GM19455 (cell line): ENCODE results near the gene ZNF23.
"Not testable (repeated sequence)": the region's sequence is repeated elsewhere in the genome, so short reads cannot be mapped to it uniquely, and the experiment has no call there.

Source experiments
- ATAC-seq: cut with Tn5 transposase; IDR thresholded peaks from one replicate; pipeline ENCODE4 v1.9.1; 2021; ENCODE audit not compliant: unreplicated experiment

The ZNF23 gene

DNA sequence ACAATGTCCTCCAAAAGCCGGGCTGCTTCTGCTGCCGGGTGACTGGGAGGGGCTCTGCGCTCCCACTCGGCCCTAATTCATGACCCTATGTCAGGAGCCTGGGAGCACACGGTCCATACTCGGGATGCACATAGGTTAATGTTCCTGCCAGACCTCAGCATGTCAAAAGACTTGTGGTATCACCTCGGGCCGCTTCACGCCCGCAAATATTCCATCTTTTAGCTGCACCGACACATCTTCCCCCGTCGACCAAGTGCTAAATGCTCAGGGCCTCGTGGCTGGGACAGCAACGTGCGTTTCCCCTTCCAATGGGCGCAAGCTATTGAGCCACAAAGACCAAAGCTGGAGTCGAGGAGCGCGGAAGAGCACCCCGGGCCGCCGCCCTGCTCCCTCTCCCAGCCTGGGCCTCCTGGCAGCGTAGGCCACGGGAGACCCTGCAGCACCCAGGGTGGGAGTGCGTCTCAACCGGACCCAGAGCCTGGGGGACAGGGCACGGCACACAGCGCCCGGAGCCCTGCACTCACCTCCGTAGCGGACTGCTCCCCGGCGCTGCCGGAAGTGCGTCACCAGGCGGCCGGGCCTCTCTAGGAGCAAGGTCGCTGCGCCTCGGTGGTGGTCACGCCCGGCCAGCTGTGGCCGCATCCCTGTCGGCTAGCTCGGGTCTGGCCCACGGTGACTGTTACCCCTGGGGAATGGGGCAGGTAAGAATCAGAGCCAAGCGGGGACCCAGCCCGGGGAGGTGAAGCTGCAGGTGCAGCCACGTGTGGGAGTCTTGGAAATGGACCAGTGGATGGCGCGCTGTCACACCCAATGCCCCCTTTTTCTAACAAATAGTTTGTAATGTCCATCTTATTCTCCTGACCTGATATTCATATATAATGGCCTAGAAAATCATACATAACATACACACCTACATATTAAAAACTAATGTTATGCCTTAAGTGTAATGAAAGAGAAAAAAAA lies at the start of gene ZNF23:
Gene ZNF23, minus strand, starts transcription at position 562 of the 963 bp plus-strand sequence. CDS start 5,451 bp downstream, outside the sequence.
- ATAC-seq, result peak; percentile 96

DNA sequence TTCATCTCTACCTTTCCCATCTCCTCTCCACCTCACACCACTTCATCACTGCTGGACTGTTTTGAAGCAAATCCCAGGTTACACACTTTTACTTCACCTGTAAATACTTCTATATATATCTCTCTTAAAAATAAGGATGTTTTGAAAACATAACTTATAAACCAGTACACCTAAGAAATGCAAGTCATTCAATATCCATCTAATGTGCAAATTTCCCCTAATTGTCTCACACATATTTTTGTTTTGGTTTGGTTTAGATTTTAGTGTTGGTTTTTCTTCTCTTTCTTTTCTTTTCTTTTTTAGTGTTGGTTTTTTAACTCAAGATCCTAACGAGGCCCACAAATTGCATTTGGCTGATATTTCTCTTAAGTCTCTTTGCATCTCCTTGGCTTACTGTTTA lies 45.0 kb upstream of the ZNF23 start:
- no peak for ATAC-seq

- ATAC-seq, result no peak
These were observed 42.9 kb upstream of the ZNF23 start for GRCh38 chr16:71504901-71505300.

DNA sequence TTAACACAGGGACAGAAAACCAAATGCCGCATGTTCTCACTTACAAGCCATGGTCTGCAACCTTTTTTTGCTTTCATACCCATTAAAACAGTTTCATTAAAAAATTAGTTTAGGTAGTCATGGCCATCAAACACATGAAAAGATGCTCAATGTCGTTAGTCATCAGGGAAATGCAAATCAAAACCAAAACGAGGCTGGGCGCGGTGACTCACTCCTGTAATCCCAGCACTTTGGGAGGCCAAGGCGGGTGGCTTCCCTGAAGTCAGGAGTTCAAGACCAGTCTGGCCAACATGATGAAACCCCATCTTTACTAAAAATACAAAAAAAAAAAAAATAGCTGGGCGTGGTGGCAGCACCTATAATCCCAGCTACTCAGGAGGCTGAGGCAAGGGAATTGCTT lies 42.0 kb upstream of the ZNF23 start:
- ATAC-seq, result not testable (repeated sequence)

DNA sequence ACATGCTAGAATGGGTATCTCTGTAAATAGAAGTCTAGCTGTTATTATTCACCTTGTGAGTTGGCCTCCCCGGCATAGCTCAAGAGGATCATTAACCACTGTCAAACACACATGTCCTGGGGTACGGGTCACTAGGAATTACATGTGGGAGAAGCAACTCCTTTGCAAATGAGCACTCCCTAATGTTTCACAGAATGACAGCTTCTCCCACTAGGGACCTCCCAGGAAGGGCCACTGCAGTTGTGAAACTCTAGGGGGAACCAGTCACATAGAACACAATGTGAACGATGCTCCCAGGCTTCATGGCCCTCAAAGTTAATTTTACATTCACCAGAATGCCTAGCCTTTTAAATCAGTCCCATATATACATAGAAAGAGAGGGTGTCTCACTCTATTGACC lies 39.5 kb upstream of the ZNF23 start:
- ATAC-seq, result no peak

DNA sequence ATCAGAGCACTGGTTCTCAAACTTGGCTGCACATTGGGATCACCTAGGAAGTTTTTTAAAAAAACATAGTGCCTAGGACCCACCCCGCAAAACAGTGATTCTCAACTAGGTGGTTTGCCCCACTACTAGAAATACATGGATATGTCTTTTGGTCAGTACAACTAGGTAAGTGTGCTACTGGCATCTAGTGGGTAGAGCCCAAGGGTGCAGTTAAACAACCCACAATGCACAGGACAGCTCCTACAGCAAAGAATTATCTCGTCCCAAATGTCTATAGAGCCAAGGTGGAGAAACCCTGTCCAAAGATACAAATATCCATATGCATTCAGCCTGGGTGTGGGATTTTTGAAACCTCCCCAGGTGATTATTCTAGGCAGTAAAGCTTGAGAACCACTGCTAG lies 38.9 kb upstream of the ZNF23 start:
- no peak for ATAC-seq

- no peak for ATAC-seq
These were observed 37.8 kb upstream of the ZNF23 start for GRCh38 chr16:71499775-71500364.

DNA sequence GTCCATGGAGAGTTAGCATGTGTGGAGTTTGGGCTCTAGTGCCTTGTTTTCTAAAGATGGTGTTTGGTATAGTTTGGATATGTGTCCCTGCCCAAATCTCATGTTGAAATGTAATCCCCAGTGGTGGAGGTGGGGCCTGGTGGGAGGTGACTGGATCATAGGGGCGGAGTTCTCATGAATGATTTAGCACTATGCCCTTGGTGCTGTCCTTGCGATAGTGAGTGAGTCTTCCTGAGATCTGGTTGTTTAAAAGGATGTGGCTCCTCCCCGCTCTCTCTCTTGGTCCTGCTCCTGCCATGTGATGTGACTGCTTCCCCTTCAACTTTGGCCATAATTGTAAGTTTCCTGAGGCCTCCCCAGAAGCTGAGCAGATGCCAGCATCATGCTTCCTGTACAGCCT lies 36.0 kb upstream of the ZNF23 start:
- ATAC-seq, result no peak

GRCh38 chr16:71493213-71493612 lies 31.2 kb upstream of the ZNF23 start:
- no peak for ATAC-seq

GRCh38 chr16:71492786-71493185 lies 30.7 kb upstream of the ZNF23 start:
- ATAC-seq, result no peak

DNA sequence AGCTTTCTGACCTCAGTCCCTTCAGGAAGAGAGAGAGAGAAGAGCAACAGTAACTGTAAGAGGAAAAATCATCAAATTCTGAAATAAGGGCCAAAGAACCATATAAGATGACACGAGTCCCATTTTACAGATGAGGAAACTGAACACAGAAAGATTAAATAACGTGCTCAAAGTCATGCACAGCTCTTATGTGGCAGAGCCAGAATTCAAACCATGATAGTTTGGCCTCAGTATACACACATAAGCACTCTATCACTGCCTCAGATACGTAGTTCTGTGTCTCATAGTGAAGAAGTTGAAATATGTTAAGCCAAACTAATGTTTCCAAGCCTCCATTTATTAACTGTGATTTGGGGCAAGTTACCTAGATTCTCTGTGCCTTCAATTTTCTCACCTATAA lies 29.0 kb upstream of the ZNF23 start:
- no peak for ATAC-seq

DNA sequence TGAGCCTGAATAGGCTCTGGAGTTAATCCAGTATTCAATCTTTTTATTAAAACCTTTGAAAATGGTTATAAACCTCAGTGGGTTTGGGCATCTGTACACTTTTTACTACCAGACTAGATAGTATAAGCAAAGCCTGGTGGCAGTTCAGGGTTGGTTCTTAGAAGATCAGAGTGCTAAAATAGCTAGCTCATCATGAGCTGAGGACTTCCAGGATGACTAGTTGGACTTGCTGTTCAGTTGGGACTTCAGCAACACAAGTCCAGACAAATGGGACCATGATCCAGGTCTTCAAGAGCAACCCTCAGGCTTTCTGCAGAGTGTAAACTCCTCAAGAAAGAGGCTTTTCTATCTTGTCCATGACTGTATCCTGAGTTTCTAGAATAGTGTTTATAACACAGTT lies 28.3 kb upstream of the ZNF23 start:
- ATAC-seq, result no peak

GRCh38 chr16:71489122-71489521 lies 27.1 kb upstream of the ZNF23 start, which contains the start of gene ZNF19:
ZNF19 (minus strand) TSS chr16:71489324; CDS start chr16:71482114, 7,210 bp downstream.
- ATAC-seq, result no peak

DNA sequence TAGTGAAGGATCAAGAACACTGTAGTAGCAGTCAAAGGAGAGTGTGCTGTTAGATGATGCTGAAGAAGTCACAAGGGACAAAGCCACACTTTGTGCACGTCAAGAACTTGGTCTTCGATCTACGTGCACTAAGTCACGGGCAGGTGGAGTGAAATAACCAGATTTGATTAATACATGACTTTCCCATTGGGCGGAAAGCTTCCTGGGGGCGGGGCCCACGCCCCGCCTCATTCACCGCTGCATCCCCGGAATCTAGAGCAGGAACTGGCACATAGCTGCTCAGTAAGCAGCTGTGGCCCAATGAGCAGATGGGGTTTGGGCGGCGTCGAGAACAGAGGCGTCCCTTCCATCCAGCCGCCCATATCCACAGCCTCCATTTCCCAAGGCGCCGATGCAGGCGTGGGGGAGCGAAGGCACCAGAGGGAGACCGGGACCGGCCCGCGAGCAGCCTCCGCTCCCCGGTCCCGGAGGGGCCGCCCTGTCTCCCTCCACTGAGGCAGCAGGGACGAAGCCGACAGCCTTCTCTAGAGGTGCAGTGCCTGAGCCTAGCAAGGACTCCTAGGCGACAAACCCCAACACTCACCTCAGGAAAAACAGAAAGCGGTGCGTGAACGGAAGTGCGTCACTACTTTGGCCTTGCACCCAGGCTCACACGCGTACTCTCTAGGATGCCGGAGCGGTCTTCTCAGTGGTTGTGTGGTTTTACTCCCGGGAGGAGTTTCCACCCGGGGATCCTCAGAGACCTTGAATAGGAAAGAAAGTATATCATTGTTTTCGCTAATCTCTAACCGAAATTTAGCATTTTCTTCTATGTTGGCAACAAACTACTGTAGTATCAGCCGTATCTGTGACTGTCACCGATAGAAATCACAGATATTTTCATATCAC lies 22.2 kb upstream of the ZNF23 start:
- ATAC-seq, result peak; percentile 90

DNA sequence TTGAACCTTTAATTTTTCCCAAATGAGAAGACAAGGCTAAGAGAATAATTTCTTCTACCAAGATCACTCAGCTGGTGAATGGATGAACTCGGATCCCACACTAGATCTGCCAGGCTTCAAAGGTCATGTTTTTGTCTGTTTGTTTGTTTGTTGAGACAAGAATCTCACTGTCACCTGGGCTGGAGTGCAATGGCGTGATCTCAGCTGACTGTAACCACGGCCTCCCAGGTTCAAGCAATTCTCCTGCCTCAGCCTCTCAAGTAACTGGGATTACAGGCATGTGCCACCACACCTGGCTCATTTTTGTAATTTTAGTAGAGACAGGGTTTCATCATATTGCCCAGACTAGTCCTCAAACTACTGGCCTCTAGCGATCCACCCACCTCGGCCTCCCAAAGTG lies 20.5 kb upstream of the ZNF23 start:
- ATAC-seq, result no peak

- ATAC-seq, result no peak
These were observed 18.9 kb upstream of the ZNF23 start for GRCh38 chr16:71480956-71481355.

GRCh38 chr16:71479420-71479819 lies 17.4 kb upstream of the ZNF23 start:
- ATAC-seq, result no peak

DNA sequence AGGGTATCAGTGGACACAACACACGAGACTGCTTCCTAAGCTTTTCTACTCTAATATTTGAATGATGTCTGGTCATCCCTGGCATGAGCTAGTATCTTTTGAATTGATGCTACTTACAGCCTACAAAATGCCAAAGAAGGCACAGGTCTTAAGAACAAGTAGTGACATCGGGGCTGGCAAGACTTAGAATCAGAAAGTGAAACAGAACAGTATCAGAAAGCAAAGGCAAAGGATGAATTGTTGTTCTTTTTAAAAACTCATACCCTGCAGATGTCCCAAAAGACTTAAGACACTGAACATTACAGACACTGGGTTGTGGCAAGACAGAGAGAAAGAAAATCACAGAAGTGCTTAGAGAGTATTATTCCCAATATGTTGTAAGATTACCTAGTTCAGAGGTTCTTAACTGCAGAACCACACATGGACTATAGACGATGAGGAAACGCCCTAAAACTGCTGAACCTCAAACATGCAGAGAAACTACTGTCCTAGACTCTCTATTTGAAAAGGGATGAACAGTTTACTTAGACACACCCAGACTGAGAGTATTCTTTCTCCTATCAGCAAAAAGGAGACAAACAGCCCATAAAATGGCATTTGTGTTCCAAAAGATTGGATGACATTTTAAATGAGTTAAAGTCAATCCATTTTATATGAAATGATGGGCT lies 14.5 kb upstream of the ZNF23 start:
- ATAC-seq, result no peak

DNA sequence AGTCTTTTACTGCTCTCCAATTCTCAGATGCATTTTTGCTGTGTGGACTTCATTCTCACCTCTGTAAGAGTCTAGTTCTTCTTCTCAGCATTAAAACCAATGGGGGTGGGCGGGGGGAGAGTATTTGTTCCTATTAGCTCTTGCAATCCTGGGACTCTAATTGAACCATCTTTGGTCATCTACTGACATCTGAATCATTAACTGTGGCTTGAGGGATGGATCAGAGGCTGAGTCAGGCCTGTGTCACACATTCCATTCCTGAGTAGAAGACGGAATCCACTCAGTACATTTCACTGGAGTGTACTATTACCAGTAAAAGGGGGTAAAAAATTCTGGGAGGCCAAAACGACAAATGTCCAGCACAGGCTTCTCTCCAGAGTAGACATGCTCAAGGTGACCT lies 12.8 kb upstream of the ZNF23 start:
- no peak for ATAC-seq

DNA sequence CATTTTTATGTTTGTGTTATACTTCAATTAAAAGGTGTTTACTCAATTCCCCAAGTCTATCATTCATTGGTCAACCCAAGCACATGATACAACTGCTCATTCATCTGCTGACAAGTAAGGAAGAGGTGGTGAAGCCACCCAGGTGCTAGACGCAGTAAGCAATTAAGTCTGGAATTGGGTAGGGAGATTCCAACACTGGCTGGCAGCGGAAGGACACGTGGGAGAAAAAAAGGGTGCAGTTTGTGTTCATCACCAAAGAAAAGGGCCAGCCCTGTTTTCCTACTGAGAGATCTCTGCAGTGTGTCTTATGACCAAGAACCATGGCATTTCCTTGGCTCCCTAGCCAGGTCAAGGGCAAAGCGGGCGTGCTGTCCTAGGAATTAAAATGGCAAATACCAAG lies 11.8 kb upstream of the ZNF23 start:
- ATAC-seq, result no peak

DNA sequence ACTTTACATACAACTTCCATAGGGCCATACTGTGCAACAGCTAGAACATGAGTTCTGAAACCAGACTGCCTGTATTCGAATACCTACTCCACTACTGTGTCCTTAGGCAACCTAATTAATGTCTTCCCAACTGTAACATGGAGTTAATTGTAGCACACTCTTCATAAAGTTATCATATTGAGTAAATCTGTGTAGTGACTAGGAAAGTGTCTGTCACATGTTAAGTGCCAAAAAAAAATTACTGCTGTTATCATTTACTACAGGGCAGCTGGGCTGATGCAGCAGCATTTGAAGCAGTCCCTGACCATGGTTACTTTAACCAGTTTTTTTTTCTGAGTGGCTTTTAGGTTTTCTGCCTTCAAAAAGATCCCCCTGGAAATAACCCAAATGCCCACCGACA lies 10.9 kb upstream of the ZNF23 start:
- no peak for ATAC-seq
